Smooth muscle cell of the brain vasculature (primary cell): ENCODE measurements around the gene SERF2.
"Not testable (repeated sequence)": the region's sequence is repeated elsewhere in the genome, so short reads cannot be mapped to it uniquely, and the experiment has no call there.

ENCODE experiments used
- DNase-seq: peaks from one replicate; pipeline ENCODE4 v3.0.0-alpha.2; 2012; ENCODE audit warnings: low read depth, low spot score

SERF2 gene

GRCh38 chr15:43829951-43830540 lies 37.9 kb downstream of the SERF2 start:
- DNase-seq, result not testable (repeated sequence)

GRCh38 chr15:43830691-43831275 lies 38.7 kb downstream of the SERF2 start:
- DNase-seq, result not testable (repeated sequence)

GRCh38 chr15:43831519-43832052 lies 39.5 kb downstream of the SERF2 start:
- not testable (repeated sequence) for DNase-seq

GRCh38 chr15:43832485-43832884 lies 40.4 kb downstream of the SERF2 start:
- not testable (repeated sequence) for DNase-seq

GRCh38 chr15:43845421-43845820 lies 53.3 kb downstream of the SERF2 start:
- no peak for DNase-seq
